SK-N-SH treated with all-trans-retinoic acid at 6 μM for 48 hours (cell line): ENCODE data around the gene DNLZ.

Experiments
- ATAC-seq: fragments of 200-7000 bp; cut with Tn5 transposase; 3 replicates; pipeline ENCODE4 v1.9.1; 2020; ENCODE audit warnings: mild to moderate bottlenecking, moderate library complexity
- ARNTL ChIP-seq: fragments of 450-650 bp; formaldehyde crosslinking; IDR thresholded peaks from 2 replicates; pipeline ENCODE4 v1.5.0; 2020; ENCODE audit warnings: low read depth, mild to moderate bottlenecking, moderate library complexity, borderline replicate concordance
- CSDC2 ChIP-seq: fragments of 250-450 bp; sonication (Bioruptor Pico); IDR thresholded peaks from 2 replicates; pipeline ENCODE4 v1.5.0; 2020; ENCODE audit warnings: mild to moderate bottlenecking, moderate library complexity
- ESRRG ChIP-seq: fragments of 250-450 bp; sonication (Bioruptor Pico); IDR thresholded peaks from 2 replicates; pipeline ENCODE4 v1.6.1; 2021; ENCODE audit warnings: mild to moderate bottlenecking
- GLIS3 ChIP-seq: fragments of 250-450 bp; sonication (Bioruptor Pico); IDR thresholded peaks from 2 replicates; pipeline ENCODE4 v1.5.0; 2020; ENCODE audit warnings: mild to moderate bottlenecking, moderate library complexity
- ISL1 ChIP-seq: fragments of 250-450 bp; sonication (Bioruptor Pico); IDR thresholded peaks from 2 replicates; pipeline ENCODE4 v2.1.2; 2022; ENCODE audit warnings: mild to moderate bottlenecking, moderate library complexity
- OSR1 ChIP-seq: fragments of 250-450 bp; sonication (Bioruptor Pico); IDR thresholded peaks from 2 replicates; pipeline ENCODE4 v1.8.0; 2022; ENCODE audit warnings: moderate library complexity, mild to moderate bottlenecking, inconsistent platforms
- PATZ1 ChIP-seq: fragments of 250-450 bp; sonication (Bioruptor Pico); IDR thresholded peaks from 2 replicates; pipeline ENCODE4 v1.8.0; 2020; ENCODE audit warnings: mild to moderate bottlenecking, moderate library complexity, borderline replicate concordance
- PPARA ChIP-seq: fragments of 250-450 bp; sonication (Bioruptor Pico); IDR thresholded peaks from 2 replicates; pipeline ENCODE4 v1.5.0; 2020; ENCODE audit warnings: mild to moderate bottlenecking, borderline replicate concordance
- RARB ChIP-seq: fragments of 250-450 bp; sonication (Bioruptor Pico); IDR thresholded peaks from 2 replicates; pipeline ENCODE4 v1.8.0; 2021; ENCODE audit warnings: mild to moderate bottlenecking, moderate library complexity
- SNAI2 ChIP-seq: fragments of 250-450 bp; sonication (Bioruptor Pico); IDR thresholded peaks from 2 replicates; pipeline ENCODE4 v1.5.0; 2020; ENCODE audit warnings: mild to moderate bottlenecking, moderate library complexity
- ZC3H10 ChIP-seq: fragments of 250-450 bp; sonication (Bioruptor Pico); IDR thresholded peaks from 2 replicates; pipeline ENCODE4 v1.5.1; 2021; ENCODE audit warnings: mild to moderate bottlenecking, moderate library complexity
- ZFP3 ChIP-seq: fragments of 250-450 bp; sonication (Bioruptor Pico); IDR thresholded peaks from 2 replicates; pipeline ENCODE4 v1.5.0; 2020; ENCODE audit warnings: mild to moderate bottlenecking, moderate library complexity
- ZFP30 ChIP-seq: fragments of 450-650 bp; formaldehyde crosslinking; IDR thresholded peaks from 2 replicates; pipeline ENCODE4 v1.5.0; 2022; ENCODE audit warnings: mild to moderate bottlenecking, moderate library complexity
- ZNF70 ChIP-seq: fragments of 450-650 bp; formaldehyde crosslinking; IDR thresholded peaks from 2 replicates; pipeline ENCODE4 v1.5.0; 2020; ENCODE audit warnings: mild to moderate bottlenecking, moderate library complexity
- ZNF8 ChIP-seq: fragments of 450-650 bp; formaldehyde crosslinking; IDR thresholded peaks from 2 replicates; pipeline ENCODE4 v1.5.0; 2020; ENCODE audit warnings: mild to moderate bottlenecking, moderate library complexity
- TF ChIP-seq, protein P1 (sequence below): fragments of 250-450 bp; sonication (Bioruptor Pico); IDR thresholded peaks from 2 replicates; pipeline ENCODE4 v1.5.0; 2020; ENCODE audit warnings: mild to moderate bottlenecking, moderate library complexity
- TF ChIP-seq, protein P2 (sequence below): fragments of 250-450 bp; sonication (Bioruptor Pico); IDR thresholded peaks from 2 replicates; pipeline ENCODE4 v1.8.0; 2021; ENCODE audit warnings: low read depth, mild to moderate bottlenecking, moderate library complexity, borderline replicate concordance
- TF ChIP-seq, protein P3 (sequence below): fragments of 250-450 bp; sonication (Bioruptor Pico); IDR thresholded peaks from 2 replicates; pipeline ENCODE4 v1.5.1; 2020; ENCODE audit warnings: low read depth, mild to moderate bottlenecking, moderate library complexity
- TF ChIP-seq, protein P4 (sequence below): fragments of 250-450 bp; sonication (Bioruptor Pico); IDR thresholded peaks from 2 replicates; pipeline ENCODE4 v1.5.1; 2021; ENCODE audit warnings: mild to moderate bottlenecking, moderate library complexity

The DNLZ gene

GRCh38 chr9:136351252-136351800 lies 12.2 kb downstream of the DNLZ start (continued):
- TF ChIP-seq, protein P1, sequence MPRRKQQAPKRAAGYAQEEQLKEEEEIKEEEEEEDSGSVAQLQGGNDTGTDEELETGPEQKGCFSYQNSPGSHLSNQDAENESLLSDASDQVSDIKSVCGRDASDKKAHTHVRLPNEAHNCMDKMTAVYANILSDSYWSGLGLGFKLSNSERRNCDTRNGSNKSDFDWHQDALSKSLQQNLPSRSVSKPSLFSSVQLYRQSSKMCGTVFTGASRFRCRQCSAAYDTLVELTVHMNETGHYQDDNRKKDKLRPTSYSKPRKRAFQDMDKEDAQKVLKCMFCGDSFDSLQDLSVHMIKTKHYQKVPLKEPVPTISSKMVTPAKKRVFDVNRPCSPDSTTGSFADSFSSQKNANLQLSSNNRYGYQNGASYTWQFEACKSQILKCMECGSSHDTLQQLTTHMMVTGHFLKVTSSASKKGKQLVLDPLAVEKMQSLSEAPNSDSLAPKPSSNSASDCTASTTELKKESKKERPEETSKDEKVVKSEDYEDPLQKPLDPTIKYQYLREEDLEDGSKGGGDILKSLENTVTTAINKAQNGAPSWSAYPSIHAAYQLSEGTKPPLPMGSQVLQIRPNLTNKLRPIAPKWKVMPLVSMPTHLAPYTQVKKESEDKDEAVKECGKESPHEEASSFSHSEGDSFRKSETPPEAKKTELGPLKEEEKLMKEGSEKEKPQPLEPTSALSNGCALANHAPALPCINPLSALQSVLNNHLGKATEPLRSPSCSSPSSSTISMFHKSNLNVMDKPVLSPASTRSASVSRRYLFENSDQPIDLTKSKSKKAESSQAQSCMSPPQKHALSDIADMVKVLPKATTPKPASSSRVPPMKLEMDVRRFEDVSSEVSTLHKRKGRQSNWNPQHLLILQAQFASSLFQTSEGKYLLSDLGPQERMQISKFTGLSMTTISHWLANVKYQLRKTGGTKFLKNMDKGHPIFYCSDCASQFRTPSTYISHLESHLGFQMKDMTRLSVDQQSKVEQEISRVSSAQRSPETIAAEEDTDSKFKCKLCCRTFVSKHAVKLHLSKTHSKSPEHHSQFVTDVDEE (CRISPR knock-in tag): no peak
- TF ChIP-seq, protein P2, sequence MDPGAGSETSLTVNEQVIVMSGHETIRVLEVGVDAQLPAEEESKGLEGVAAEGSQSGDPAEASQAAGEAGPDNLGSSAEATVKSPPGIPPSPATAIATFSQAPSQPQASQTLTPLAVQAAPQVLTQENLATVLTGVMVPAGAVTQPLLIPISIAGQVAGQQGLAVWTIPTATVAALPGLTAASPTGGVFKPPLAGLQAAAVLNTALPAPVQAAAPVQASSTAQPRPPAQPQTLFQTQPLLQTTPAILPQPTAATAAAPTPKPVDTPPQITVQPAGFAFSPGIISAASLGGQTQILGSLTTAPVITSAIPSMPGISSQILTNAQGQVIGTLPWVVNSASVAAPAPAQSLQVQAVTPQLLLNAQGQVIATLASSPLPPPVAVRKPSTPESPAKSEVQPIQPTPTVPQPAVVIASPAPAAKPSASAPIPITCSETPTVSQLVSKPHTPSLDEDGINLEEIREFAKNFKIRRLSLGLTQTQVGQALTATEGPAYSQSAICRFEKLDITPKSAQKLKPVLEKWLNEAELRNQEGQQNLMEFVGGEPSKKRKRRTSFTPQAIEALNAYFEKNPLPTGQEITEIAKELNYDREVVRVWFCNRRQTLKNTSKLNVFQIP (CRISPR knock-in tag): no peak
- TF ChIP-seq ZNF8 (CRISPR knock-in tag): no peak
- TF ChIP-seq, protein P3, sequence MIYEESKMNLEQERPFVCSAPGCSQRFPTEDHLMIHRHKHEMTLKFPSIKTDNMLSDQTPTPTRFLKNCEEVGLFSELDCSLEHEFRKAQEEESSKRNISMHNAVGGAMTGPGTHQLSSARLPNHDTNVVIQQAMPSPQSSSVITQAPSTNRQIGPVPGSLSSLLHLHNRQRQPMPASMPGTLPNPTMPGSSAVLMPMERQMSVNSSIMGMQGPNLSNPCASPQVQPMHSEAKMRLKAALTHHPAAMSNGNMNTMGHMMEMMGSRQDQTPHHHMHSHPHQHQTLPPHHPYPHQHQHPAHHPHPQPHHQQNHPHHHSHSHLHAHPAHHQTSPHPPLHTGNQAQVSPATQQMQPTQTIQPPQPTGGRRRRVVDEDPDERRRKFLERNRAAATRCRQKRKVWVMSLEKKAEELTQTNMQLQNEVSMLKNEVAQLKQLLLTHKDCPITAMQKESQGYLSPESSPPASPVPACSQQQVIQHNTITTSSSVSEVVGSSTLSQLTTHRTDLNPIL (CRISPR knock-in tag): no peak
- no peak for TF ChIP-seq ZFP3
- TF ChIP-seq ISL1 (CRISPR knock-in tag): no peak
- TF ChIP-seq CSDC2: no peak
- no peak for TF ChIP-seq ZFP30

DNA sequence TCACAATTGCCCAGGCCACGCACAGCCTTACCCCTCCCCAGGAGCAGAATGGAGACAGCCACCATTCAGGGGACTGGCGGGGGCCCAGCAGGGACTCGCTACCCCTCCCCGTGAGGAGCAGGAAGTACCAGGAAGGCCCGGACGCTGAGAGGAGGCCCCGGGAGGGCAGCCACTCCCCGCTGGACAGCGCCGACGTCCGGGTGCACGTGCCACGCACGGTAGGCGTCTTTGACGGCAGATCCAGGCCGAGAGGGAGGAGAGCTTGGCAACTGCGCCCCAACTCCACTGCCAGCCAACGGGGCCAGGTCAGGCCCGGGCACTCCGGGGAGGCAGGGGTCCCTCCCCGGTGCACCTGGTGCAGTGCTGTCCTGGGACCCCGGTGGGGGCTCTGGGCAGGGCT lies 14.0 kb downstream of the DNLZ start:
- ATAC-seq: no peak
- no peak for TF ChIP-seq PATZ1 (CRISPR knock-in tag)

DNA sequence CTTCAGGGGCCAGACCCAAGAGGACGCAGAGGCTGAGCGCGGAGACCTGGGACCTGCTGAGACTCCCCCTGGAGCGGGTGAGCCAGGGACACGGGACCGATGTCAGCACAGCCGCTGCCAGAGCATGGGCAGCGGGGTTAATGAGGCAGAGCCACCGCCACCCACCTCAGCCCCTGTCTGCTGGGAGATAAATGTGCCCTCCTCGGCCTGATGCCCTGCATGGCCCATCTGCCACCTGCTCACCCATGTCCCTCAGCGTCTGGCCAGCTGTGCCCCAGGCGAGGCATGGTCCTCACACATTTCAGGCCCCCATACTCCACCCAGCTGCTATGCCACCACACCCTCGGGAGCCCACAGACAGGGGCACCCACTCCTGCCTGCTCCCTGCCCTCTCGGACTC lies 14.9 kb downstream of the DNLZ start:
- TF ChIP-seq, protein P3 (CRISPR knock-in tag): no peak
- no peak for TF ChIP-seq ARNTL
- no peak for TF ChIP-seq CSDC2
- no peak for TF ChIP-seq GLIS3 (CRISPR knock-in tag)
- TF ChIP-seq OSR1 (CRISPR knock-in tag): no peak
- TF ChIP-seq, protein P2 (CRISPR knock-in tag): no peak
- TF ChIP-seq, protein P1 (CRISPR knock-in tag): no peak
- no peak for TF ChIP-seq PPARA
- no peak for TF ChIP-seq ZNF8 (CRISPR knock-in tag)
- no peak for TF ChIP-seq ZNF70 (CRISPR knock-in tag)
- TF ChIP-seq SNAI2: no peak
- no peak for TF ChIP-seq ZFP30
- no peak for TF ChIP-seq ZC3H10 (CRISPR knock-in tag)
- no peak for TF ChIP-seq ESRRG
- TF ChIP-seq ZFP3: no peak
- TF ChIP-seq PATZ1 (CRISPR knock-in tag): no peak
- TF ChIP-seq, protein P4, sequence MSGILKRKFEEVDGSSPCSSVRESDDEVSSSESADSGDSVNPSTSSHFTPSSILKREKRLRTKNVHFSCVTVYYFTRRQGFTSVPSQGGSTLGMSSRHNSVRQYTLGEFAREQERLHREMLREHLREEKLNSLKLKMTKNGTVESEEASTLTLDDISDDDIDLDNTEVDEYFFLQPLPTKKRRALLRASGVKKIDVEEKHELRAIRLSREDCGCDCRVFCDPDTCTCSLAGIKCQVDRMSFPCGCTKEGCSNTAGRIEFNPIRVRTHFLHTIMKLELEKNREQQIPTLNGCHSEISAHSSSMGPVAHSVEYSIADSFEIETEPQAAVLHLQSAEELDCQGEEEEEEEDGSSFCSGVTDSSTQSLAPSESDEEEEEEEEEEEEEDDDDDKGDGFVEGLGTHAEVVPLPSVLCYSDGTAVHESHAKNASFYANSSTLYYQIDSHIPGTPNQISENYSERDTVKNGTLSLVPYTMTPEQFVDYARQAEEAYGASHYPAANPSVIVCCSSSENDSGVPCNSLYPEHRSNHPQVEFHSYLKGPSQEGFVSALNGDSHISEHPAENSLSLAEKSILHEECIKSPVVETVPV (CRISPR knock-in tag): no peak
- TF ChIP-seq RARB (CRISPR knock-in tag): no peak
- no peak for ATAC-seq
